RWPE2 (cell line): ENCODE data around the gene PCCA.

Source experiments
- ATAC-seq: fragments of 200-7000 bp; cut with Tn5 transposase; 3 replicates; pipeline ENCODE4 v1.9.1; 2021; ENCODE audit warnings: low read depth
- DNase-seq: peaks from one replicate; pipeline ENCODE4 v3.0.0-alpha.2; 2020; ENCODE audit warnings: low spot score
- H3K27ac ChIP-seq: fragments of 450-650 bp; 2 replicates; pipeline ENCODE4 v1.5.1; 2017; ENCODE audit warnings: mild to moderate bottlenecking; ENCODE audit not compliant: poor library complexity, severe bottlenecking
- H3K27me3 ChIP-seq: fragments of 250-450 bp; sonication (Bioruptor Pico); 2 replicates; pipeline ENCODE4 v1.5.1; 2021; ENCODE audit warnings: mild to moderate bottlenecking, moderate library complexity; ENCODE audit not compliant: insufficient read depth, poor library complexity, severe bottlenecking
- H3K36me3 ChIP-seq: fragments of 250-450 bp; sonication (Bioruptor Pico); 2 replicates; pipeline ENCODE4 v1.5.1; 2020; ENCODE audit warnings: low read depth, mild to moderate bottlenecking, moderate library complexity
- H3K4me1 ChIP-seq: fragments of 250-450 bp; sonication (Bioruptor Pico); 2 replicates; pipeline ENCODE4 v1.5.1; 2021; ENCODE audit warnings: mild to moderate bottlenecking, moderate library complexity; ENCODE audit not compliant: insufficient read depth, poor library complexity, severe bottlenecking
- H3K4me3 ChIP-seq: fragments of 250-450 bp; sonication (Bioruptor Pico); 2 replicates; pipeline ENCODE4 v1.5.1; 2021; ENCODE audit warnings: mild to moderate bottlenecking, moderate library complexity; ENCODE audit not compliant: severe bottlenecking
- H3K9me3 ChIP-seq: fragments of 250-450 bp; sonication (Bioruptor Pico); 2 replicates; pipeline ENCODE4 v1.5.1; 2021; ENCODE audit warnings: mild to moderate bottlenecking, moderate library complexity; ENCODE audit not compliant: severe bottlenecking
- TF ChIP-seq, protein P1 (sequence below): fragments of 450-650 bp; IDR thresholded peaks from one replicate; pipeline ENCODE4 v1.5.1; 2017; ENCODE audit warnings: mild to moderate bottlenecking, moderate library complexity; ENCODE audit not compliant: poor library complexity, severe bottlenecking

PCCA gene

DNA sequence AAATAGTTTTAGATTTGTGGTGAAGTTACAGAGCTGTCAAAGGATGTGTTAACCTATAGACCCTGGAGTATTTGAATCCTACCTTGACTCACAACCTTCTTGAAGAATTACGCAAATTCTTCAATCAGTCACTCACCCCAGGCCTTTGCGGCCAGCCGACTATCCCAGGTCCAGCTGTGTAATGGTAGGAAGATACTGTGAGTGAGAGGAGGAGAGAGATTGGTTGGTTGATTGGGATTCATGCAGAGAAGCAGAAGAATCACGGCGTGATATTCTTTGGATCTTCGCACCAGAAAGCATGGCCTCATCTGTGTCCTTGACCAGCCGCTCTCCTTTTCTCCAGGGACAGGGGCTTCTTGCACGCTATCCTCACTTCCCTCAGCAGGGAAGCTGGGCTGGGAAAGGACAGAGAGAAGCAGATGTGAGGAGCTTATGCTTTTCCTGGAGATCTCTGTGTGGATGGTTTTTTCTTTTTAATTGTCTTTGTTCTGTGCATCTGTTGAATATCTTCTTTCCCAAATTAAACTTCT lies 250.6 kb downstream of the PCCA start:
- ATAC-seq (no peak), DNase-seq (no peak)
- Histone ChIP-seq H3K27ac (no peak overlapping the region), H3K36me3 (no peaks in the 10 kb centered on the region), H3K9me3 (no peaks in the 10 kb centered on the region), H3K4me3 (no peak overlapping the region), H3K4me1 (no peaks in the 10 kb centered on the region), H3K27me3 (no peaks in the 10 kb centered on the region)
- TF ChIP-seq, protein P1, sequence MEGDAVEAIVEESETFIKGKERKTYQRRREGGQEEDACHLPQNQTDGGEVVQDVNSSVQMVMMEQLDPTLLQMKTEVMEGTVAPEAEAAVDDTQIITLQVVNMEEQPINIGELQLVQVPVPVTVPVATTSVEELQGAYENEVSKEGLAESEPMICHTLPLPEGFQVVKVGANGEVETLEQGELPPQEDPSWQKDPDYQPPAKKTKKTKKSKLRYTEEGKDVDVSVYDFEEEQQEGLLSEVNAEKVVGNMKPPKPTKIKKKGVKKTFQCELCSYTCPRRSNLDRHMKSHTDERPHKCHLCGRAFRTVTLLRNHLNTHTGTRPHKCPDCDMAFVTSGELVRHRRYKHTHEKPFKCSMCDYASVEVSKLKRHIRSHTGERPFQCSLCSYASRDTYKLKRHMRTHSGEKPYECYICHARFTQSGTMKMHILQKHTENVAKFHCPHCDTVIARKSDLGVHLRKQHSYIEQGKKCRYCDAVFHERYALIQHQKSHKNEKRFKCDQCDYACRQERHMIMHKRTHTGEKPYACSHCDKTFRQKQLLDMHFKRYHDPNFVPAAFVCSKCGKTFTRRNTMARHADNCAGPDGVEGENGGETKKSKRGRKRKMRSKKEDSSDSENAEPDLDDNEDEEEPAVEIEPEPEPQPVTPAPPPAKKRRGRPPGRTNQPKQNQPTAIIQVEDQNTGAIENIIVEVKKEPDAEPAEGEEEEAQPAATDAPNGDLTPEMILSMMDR: no peak

DNA sequence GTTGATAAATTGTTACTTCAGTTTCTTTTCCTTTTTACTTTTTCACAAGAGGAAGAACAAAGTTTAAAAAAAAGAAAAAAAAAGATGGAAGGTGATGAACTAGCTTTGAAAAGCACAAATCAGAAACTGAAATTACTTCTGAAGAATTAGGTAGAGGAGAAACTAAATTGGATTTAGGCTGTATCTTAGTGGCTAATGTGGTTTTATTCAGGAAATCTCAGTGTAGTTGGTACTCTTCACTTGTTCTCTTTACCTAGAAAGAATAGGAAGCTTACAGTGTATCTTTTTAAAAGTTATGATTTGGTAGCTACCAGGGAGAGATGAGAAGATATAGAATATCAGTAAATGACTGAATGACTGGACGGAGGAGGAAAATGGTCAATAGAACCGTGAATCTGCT lies 252.0 kb downstream of the PCCA start:
- TF ChIP-seq, protein P1: no peak
- DNase-seq (no peak), ATAC-seq (no peak)

DNA sequence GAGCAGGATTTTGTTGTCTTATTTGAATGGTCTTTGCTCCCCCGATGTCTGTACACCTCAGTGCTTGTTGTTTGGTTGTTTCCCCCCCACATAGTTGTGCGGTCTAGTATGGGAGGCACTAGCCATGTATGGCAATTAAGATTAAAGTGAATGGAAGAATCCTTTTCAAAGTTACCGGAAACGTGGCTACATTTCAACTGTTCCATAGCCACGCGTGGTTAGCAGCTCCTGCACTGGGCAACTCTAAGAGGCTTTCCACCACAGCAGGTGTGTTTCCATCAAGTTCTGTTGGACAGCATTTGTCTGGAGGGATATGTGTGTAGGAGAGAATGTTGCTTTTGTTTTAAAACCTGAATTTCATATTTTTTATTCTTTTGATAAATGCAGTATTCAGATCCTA lies 252.4 kb downstream of the PCCA start:
- no peak for ATAC-seq
- Histone ChIP-seq H3K4me1 (no peaks in the 10 kb centered on the region), H3K36me3 (no peaks in the 10 kb centered on the region), H3K9me3 (no peaks in the 10 kb centered on the region), H3K27me3 (no peaks in the 10 kb centered on the region), H3K27ac (no peak overlapping the region), H3K4me3 (no peak overlapping the region)
- DNase-seq: no peak
- TF ChIP-seq, protein P1: no peak

More for the DNA sequence above, 252.0 kb downstream of the PCCA start:
- no peaks in the 10 kb centered on the region for H3K27me3 ChIP-seq
- no peak overlapping the region for H3K27ac ChIP-seq
- H3K36me3 ChIP-seq: no peaks in the 10 kb centered on the region
- H3K4me3 ChIP-seq: no peak overlapping the region
- H3K9me3 ChIP-seq: no peaks in the 10 kb centered on the region
- H3K4me1 ChIP-seq: no peaks in the 10 kb centered on the region

DNA sequence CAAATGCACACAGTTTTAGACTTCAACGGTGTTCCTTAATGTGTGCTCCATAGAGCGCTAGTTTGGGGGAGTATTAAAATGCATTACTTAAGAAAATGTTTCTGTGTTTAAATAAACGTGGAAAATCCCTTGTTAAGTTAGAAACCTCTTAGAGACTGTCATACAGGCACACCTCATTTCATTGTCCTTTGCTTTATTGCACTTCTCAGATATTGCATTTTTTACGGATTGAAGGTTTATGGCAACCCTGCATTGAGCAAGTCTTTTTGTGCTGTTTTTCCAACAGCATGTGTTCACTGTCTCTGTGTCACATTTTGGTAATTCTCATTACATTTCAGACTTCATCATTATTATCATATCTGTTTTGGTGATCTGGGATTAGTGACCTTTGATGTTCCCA lies 255.7 kb downstream of the PCCA start:
- no peaks in the 10 kb centered on the region for H3K27me3 ChIP-seq
- H3K4me3 ChIP-seq: no peak overlapping the region
- H3K4me1 ChIP-seq: peaks cover 8% of the 10 kb centered on the region
- no peak overlapping the region for H3K27ac ChIP-seq
- DNase-seq (no peak), ATAC-seq (no peak)
- no peaks in the 10 kb centered on the region for H3K9me3 ChIP-seq
- H3K36me3 ChIP-seq: no peaks in the 10 kb centered on the region
- TF ChIP-seq, protein P1: no peak

DNA sequence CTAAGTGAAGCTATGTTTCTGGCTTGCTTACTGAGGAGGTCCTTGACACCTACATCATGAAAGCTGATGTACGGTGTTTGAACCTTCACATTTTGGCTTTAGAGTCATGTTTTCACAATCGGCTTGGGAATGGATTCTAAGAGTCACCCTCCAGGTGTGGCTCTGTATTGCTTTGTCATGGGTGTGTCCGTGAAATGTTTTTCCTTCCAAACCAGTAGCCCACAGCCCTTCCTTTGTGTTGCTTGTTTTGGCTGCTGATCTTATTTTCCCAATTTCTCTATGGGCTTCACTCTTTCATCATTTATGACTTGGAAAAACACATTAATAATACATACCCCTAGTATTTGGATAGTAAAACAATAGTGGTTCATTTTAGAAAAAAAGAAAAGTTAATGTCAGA lies 259.1 kb downstream of the PCCA start:
- H3K4me3 ChIP-seq: no peak overlapping the region
- H3K27ac ChIP-seq: no peak overlapping the region
- no peaks in the 10 kb centered on the region for H3K9me3 ChIP-seq
- peaks cover 8% of the 10 kb centered on the region for H3K4me1 ChIP-seq
- peak; percentile 73; the same call in 2 of the 3 replicates for ATAC-seq
- DNase-seq: no peak
- TF ChIP-seq, protein P1: no peak
- H3K36me3 ChIP-seq: no peaks in the 10 kb centered on the region
- H3K27me3 ChIP-seq: no peaks in the 10 kb centered on the region
